H1 (cell line): ENCODE data around the gene TPO. TPM values are rescaled to one million over a fixed set of nuclear protein-coding genes. Genes with fewer than 3 reads are reported as not detected.

Source experiments
- CTCF ChIA-PET: fragments of 300-600 bp; sonication (Branson Sonifier 250); formaldehyde crosslinking; loops from one replicate; lab custom pipeline; 2021; ENCODE audit not compliant: partially characterized antibody; lab: Charles Lee
- POLR2A ChIA-PET: fragments of 300-600 bp; sonication (Branson Sonifier 250); formaldehyde crosslinking; loops from one replicate; lab custom pipeline; 2021; ENCODE audit warnings: inconsistent platforms; ENCODE audit not compliant: partially characterized antibody; lab: Charles Lee
- DNase-seq, 2 experiments: peaks; one replicate each; pipeline versions ENCODE4 v3.0.0 to v3.0.0-alpha.2; 2010 to 2022; ENCODE audit warnings: low spot score in 2 of 2, low read depth in 1 of 2, mixed read lengths in 1 of 2
- FAIRE-seq: peaks from 2 replicates; lab custom pipeline; 2011; peaks lifted over from hg19 to GRCh38; lab: Jason Lieb, UNC
- H2AFZ ChIP-seq: 2 replicates; pipeline ENCODE4 v1.8.1; 2012; ENCODE audit warnings: low read length, inconsistent platforms
- H2AK5ac ChIP-seq: 2 replicates; pipeline ENCODE4 v1.6.1; 2013; ENCODE audit warnings: low read depth, low read length
- H2BK120ac ChIP-seq: replicated peaks from 2 replicates; pipeline ENCODE3; 2013; ENCODE audit warnings: low read depth, low read length, inconsistent platforms
- H2BK12ac ChIP-seq: 2 replicates; pipeline ENCODE4 v1.6.1; 2013; ENCODE audit warnings: low read depth, low read length
- H2BK15ac ChIP-seq: 2 replicates; pipeline ENCODE4 v1.6.1; 2013; ENCODE audit warnings: low read length
- H2BK20ac ChIP-seq: 2 replicates; pipeline ENCODE4 v1.6.1; 2013; ENCODE audit warnings: low read length
- H2BK5ac ChIP-seq: 2 replicates; pipeline ENCODE4 v1.6.1; 2013; ENCODE audit warnings: low read depth, low read length
- H3K14ac ChIP-seq: 2 replicates; pipeline ENCODE4 v1.6.1; 2013; ENCODE audit warnings: inconsistent platforms; ENCODE audit not compliant: insufficient read length
- H3K18ac ChIP-seq: 2 replicates; pipeline ENCODE4 v1.6.1; 2013; ENCODE audit warnings: low read length; ENCODE audit errors: extremely low read depth
- H3K23ac ChIP-seq: 2 replicates; pipeline ENCODE4 v1.6.1; 2013; ENCODE audit warnings: inconsistent platforms; ENCODE audit not compliant: insufficient read length
- H3K23me2 ChIP-seq: 2 replicates; pipeline ENCODE4 v1.6.1; 2013; ENCODE audit warnings: low read depth, low read length
- H3K27ac ChIP-seq: 2 replicates; pipeline ENCODE4 v1.6.1; 2011; ENCODE audit warnings: low read depth, low read length, inconsistent platforms
- H3K27me3 ChIP-seq, 4 experiments: replicated peaks in 1 of 4; 1 replicate in 1 of 4; 2 replicates in 3 of 4; pipeline versions ENCODE4 v1.6.1 to v1.8.1; 2011 to 2013; ENCODE audit warnings: low read length in 3 of 4, mild to moderate bottlenecking in 3 of 4, inconsistent platforms in 2 of 4, mixed read lengths in 2 of 4, moderate library complexity in 1 of 4; ENCODE audit not compliant: control insufficient read depth in 3 of 4, insufficient read depth in 3 of 4; ENCODE audit errors: extremely low read depth in 1 of 4
- H3K36me3 ChIP-seq, 4 experiments: 2 replicates each; pipeline versions ENCODE4 v1.6.1 to v1.8.1; 2011 to 2013; ENCODE audit warnings: mild to moderate bottlenecking in 4 of 4, low read length in 3 of 4, moderate library complexity in 2 of 4, control low read depth in 1 of 4, inconsistent platforms in 1 of 4; ENCODE audit not compliant: insufficient read depth in 4 of 4, control insufficient read depth in 2 of 4
- H3K4ac ChIP-seq: replicated peaks from 2 replicates; pipeline ENCODE3; 2013; ENCODE audit warnings: low read length, low read depth, mixed read lengths, inconsistent platforms; ENCODE audit not compliant: insufficient read length
- H3K4me1 ChIP-seq, 4 experiments: replicated peaks in 1 of 4; 1 replicate in 1 of 4; 2 replicates in 3 of 4; pipeline versions ENCODE4 v1.6.1 to v1.8.1; 2011 to 2013; ENCODE audit warnings: low read length in 3 of 4, inconsistent platforms in 2 of 4, mixed read lengths in 1 of 4; ENCODE audit not compliant: insufficient read depth in 4 of 4, control insufficient read depth in 3 of 4
- H3K4me2 ChIP-seq, 2 experiments: 2 replicates each; pipeline versions ENCODE4 v1.6.1 to v1.8.1; 2011 to 2013; ENCODE audit warnings: low read depth in 2 of 2, low read length in 2 of 2, control low read depth in 1 of 2, inconsistent platforms in 1 of 2, mild to moderate bottlenecking in 1 of 2; ENCODE audit not compliant: insufficient read depth in 1 of 2
- H3K4me3 ChIP-seq, 4 experiments: fragments of 200-600, 300-600 bp in 1 of 4; sonication (generic), shearing (Covaris generic), sonication (Bioruptor Twin) in 1 of 4; 2 replicates each; pipeline versions ENCODE4 v1.5.1 to v1.8.1; 2011 to 2016; ENCODE audit warnings: low read length in 4 of 4, low read depth in 3 of 4, control low read depth in 2 of 4, inconsistent platforms in 2 of 4, mild to moderate bottlenecking in 2 of 4, mixed read lengths in 1 of 4, moderate library complexity in 1 of 4; ENCODE audit not compliant: insufficient read depth in 2 of 4; ENCODE audit errors: extremely low read depth in 1 of 4
- H3K56ac ChIP-seq: replicated peaks from 2 replicates; pipeline ENCODE3; 2013; ENCODE audit warnings: low read depth, mild to moderate bottlenecking, mixed read lengths, low read length, inconsistent platforms; ENCODE audit not compliant: insufficient read length
- H3K79me1 ChIP-seq: 2 replicates; pipeline ENCODE4 v1.6.1; 2013; ENCODE audit warnings: low read depth, low read length, control low read depth
- H3K79me2 ChIP-seq, 2 experiments: 2 replicates each; pipeline versions ENCODE4 v1.6.1 to v1.8.1; 2012 to 2013; ENCODE audit warnings: low read length in 2 of 2, mild to moderate bottlenecking in 2 of 2, inconsistent platforms in 1 of 2; ENCODE audit not compliant: insufficient read depth in 2 of 2, control insufficient read depth in 1 of 2
- H3K9ac ChIP-seq, 4 experiments: replicated peaks in 1 of 4; 1 replicate in 1 of 4; 2 replicates in 3 of 4; pipeline versions ENCODE4 v1.6.1 to v1.8.1; 2011 to 2013; ENCODE audit warnings: low read depth in 3 of 4, low read length in 3 of 4, control low read depth in 2 of 4, mild to moderate bottlenecking in 2 of 4, moderate library complexity in 2 of 4, inconsistent platforms in 1 of 4; ENCODE audit errors: extremely low read depth in 1 of 4
- H3K9me3 ChIP-seq, 2 experiments: 2 replicates each; pipeline versions ENCODE4 v1.6.1 to v1.8.1; 2012 to 2013; ENCODE audit warnings: mild to moderate bottlenecking in 2 of 2, moderate library complexity in 2 of 2, control low read depth in 1 of 2, inconsistent platforms in 1 of 2, low read depth in 1 of 2, low read length in 1 of 2, mixed read lengths in 1 of 2; ENCODE audit not compliant: insufficient read depth in 2 of 2
- H4K20me1 ChIP-seq, 2 experiments: replicated peaks in 1 of 2; 2 replicates each; pipeline versions ENCODE3 to v1.8.1; 2011 to 2013; ENCODE audit warnings: inconsistent platforms in 2 of 2, low read length in 2 of 2, mild to moderate bottlenecking in 1 of 2; ENCODE audit not compliant: insufficient read depth in 2 of 2, control insufficient read depth in 1 of 2
- H4K5ac ChIP-seq: 2 replicates; pipeline ENCODE4 v1.6.1; 2013; ENCODE audit warnings: low read length, low read depth, mixed read lengths, inconsistent platforms; ENCODE audit not compliant: insufficient read length
- H4K8ac ChIP-seq: 2 replicates; pipeline ENCODE4 v1.8.0; 2013; ENCODE audit warnings: mild to moderate bottlenecking, moderate library complexity, low read length, inconsistent platforms; ENCODE audit not compliant: insufficient read depth; ENCODE audit errors: extremely low read depth
- H4K91ac ChIP-seq: replicated peaks from 2 replicates; pipeline ENCODE3; 2013; ENCODE audit warnings: low read length, mixed read lengths, inconsistent platforms; ENCODE audit not compliant: insufficient read length
- CTCF ChIP-seq, 3 experiments: IDR thresholded peaks; 1 replicate in 2 of 3; 2 replicates in 1 of 3; pipeline versions ENCODE4 v1.5.1 to v1.6.1; 2011; ENCODE audit warnings: low read length in 3 of 3, mild to moderate bottlenecking in 3 of 3, inconsistent platforms in 2 of 3, low read depth in 1 of 3, moderate library complexity in 1 of 3; ENCODE audit not compliant: insufficient read depth in 1 of 3; ENCODE audit errors: control extremely low read depth in 1 of 3
- EZH2 ChIP-seq: fragments of 200-600 bp; sonication (generic); IDR thresholded peaks from 2 replicates; pipeline ENCODE4 v1.7.1; 2012; ENCODE audit warnings: low read depth, mild to moderate bottlenecking, moderate library complexity, low read length, inconsistent platforms; ENCODE audit not compliant: severe bottlenecking
- NANOG ChIP-seq: IDR thresholded peaks from 2 replicates; pipeline ENCODE4 v1.6.1; 2011; ENCODE audit warnings: low read length, low read depth, mild to moderate bottlenecking, inconsistent platforms; ENCODE audit not compliant: insufficient read depth, poor library complexity, severe bottlenecking
- NRF1 ChIP-seq: IDR thresholded peaks from 2 replicates; pipeline ENCODE4 v1.6.1; 2011; ENCODE audit warnings: mild to moderate bottlenecking, low read depth, low read length, improper control_type of control experiment
- RAD21 ChIP-seq, 2 experiments: IDR thresholded peaks in 1 of 2; conservative IDR thresholded peaks in 1 of 2; 2 replicates each; pipeline ENCODE4 v1.6.1; 2011; ENCODE audit warnings: low read depth in 2 of 2, low read length in 2 of 2, improper control_type of control experiment in 1 of 2, inconsistent platforms in 1 of 2, mild to moderate bottlenecking in 1 of 2, moderate library complexity in 1 of 2
- SIN3A ChIP-seq, 2 experiments: IDR thresholded peaks in 1 of 2; conservative IDR thresholded peaks in 1 of 2; 2 replicates each; pipeline ENCODE4 v1.6.1; 2011 to 2012; ENCODE audit warnings: low read length in 2 of 2, improper control_type of control experiment in 1 of 2, low read depth in 1 of 2, mild to moderate bottlenecking in 1 of 2
- SIX5 ChIP-seq: IDR thresholded peaks from 2 replicates; pipeline ENCODE4 v1.6.1; 2011; ENCODE audit warnings: mild to moderate bottlenecking, low read depth, low read length
- SP1 ChIP-seq: IDR thresholded peaks from 2 replicates; pipeline ENCODE4 v1.6.1; 2011; ENCODE audit warnings: low read depth, low read length
- SRF ChIP-seq: IDR thresholded peaks from 2 replicates; pipeline ENCODE4 v1.6.1; 2011; ENCODE audit warnings: mild to moderate bottlenecking, low read depth, low read length, moderate library complexity
- WGBS, 2 experiments: shearing (Covaris generic) in 1 of 2; methylation state at CpG; one replicate each; pipeline versions ENCODE4 v1.1.6 to v1.1.7; 2013 to 2015; ENCODE audit warnings: low lambda C conversion rate in 2 of 2, mixed read lengths in 2 of 2, inconsistent platforms in 1 of 2, low coverage in 1 of 2, missing lambda C conversion rate in 1 of 2; ENCODE audit not compliant: insufficient replicate concordance in 2 of 2, insufficient coverage in 1 of 2, insufficient read length in 1 of 2; ENCODE audit errors: extremely low coverage in 1 of 2, missing lambda C conversion rate in 1 of 2; 5-methylcytosine and 5-hydroxymethylcytosine counted together
- polyA plus RNA-seq, 7 experiments: library from polyadenylated mRNA; depleted of rRNA in 3 of 7; stranded (reverse) in 5 of 7; unstranded in 2 of 7; fragments of >200 nt in 5 of 7; fragments of 200-250 nt in 2 of 7; gene quantifications; 1 replicate in 5 of 7; 2 replicates in 1 of 7; 4 replicates in 1 of 7; pipeline versions ENCODE4 v1.2.1 to v1.2.3, GENCODE V29; 2011 to 2013; ENCODE audit warnings: missing spikeins in 2 of 7, mixed read lengths in 2 of 7
- total RNA-seq: library from RNA; stranded (reverse); fragmentation: NEBNext Ultra II Directional; extraction: Animal tissue kit (Norgen Biotek cat#: 25700); gene quantifications from 2 replicates; pipeline ENCODE4 v1.2.1, GENCODE V29; 2021

TPO gene
- total and polyA plus RNA-seq, 2 of the 8 experiments (the other 6 are each of a cell fraction or from before 2014, with no cell fraction given): not detected

- H3K56ac ChIP-seq: no peak overlapping the region
- no peak overlapping the region for H2AK5ac ChIP-seq
- H2AFZ ChIP-seq: no peak overlapping the region
- no peak overlapping the region for H3K4me2 ChIP-seq
- H2BK15ac ChIP-seq: no peak overlapping the region
- H4K5ac ChIP-seq: no peak overlapping the region
- H3K4me1 ChIP-seq: peaks cover 0 to 16% (median 10%) of the 10 kb centered on the region in 4 experiments; a peak in 6 of 7 replicates
- 80% methylated on average over 15 of the region's 15 CpGs; no CpG with 5 or more reads in 1 of the 2 experiments for WGBS, 2 experiments
- no peak overlapping the region for H2BK120ac ChIP-seq
- no peak overlapping the region for H3K4me3 ChIP-seq
- POLR2A ChIA-PET: interaction anchor here (1.1 kb wide), 2 partner anchors 17 to 33 kb away, joined by 3 read pairs; no protein-coding TSS in a partner anchor
- no peaks in the 10 kb centered on the region for H3K79me1 ChIP-seq
- TF ChIP-seq SIX5 (no peak), RAD21 (IDR thresholded peaks at IDR 0.05 in 1 of 2, conservative IDR thresholded peaks at IDR 0.05 in 1 of 2; ENCODE audit: low read depth in 2 of 2, low read length in 2 of 2) (peak; percentile 33 to 51; a peak in 3 of 4 replicates), NRF1 (no peak), SRF (no peak), SIN3A (conservative IDR thresholded peaks at IDR 0.05 in 1 of 2, IDR thresholded peaks at IDR 0.05 in 1 of 2; ENCODE audit: low read depth in 1 of 2, low read length in 2 of 2) (no peak), NANOG (no peak), CTCF (IDR thresholded peaks at IDR 0.05; ENCODE audit: control extremely low read depth in 1 of 3, insufficient read depth in 1 of 3, low read depth in 1 of 3, low read length in 3 of 3) (peak in 2 of 3 experiments; percentile 6 to 11; a peak in 1 of 4 replicates), SP1 (no peak), EZH2 (no peak)
- TF ChIP-seq, all 59 proteins: peak for 2
- Histone ChIP-seq H3K18ac (no peak overlapping the region), H3K36me3 (no peaks in the 10 kb centered on the region), H3K9me3 (no peaks in the 10 kb centered on the region), H4K91ac (no peak overlapping the region), H3K79me2 (no peaks in the 10 kb centered on the region), H3K23ac (no peak overlapping the region), H3K27ac (no peak overlapping the region), H4K8ac (no peak overlapping the region), H2BK20ac (no peak overlapping the region), H3K23me2 (no peaks in the 10 kb centered on the region), H4K20me1 (no peaks in the 10 kb centered on the region), H3K4ac (no peak overlapping the region), H3K14ac (no peak overlapping the region), H3K27me3 (no peaks in the 10 kb centered on the region), H2BK5ac (no peak overlapping the region), H3K9ac (no peak overlapping the region), H2BK12ac (no peak overlapping the region)
- CTCF ChIA-PET: interaction anchor here (0.7 to 6.9 kb wide), 18 partner anchors 10 to 229 kb away, joined by 3 to 68 read pairs (median 4); no protein-coding TSS in a partner anchor
- FAIRE-seq (no peak), DNase-seq (no peak)
These were observed 175.8 kb downstream of the TPO start for GRCh38 chr2:1588978-1589621.
